Inferior parietal cortex (tissue), 1 donor: Measurements from ENCODE around the gene SPTSSA.
"Not testable (repeated sequence)": the region's sequence is repeated elsewhere in the genome, so short reads cannot be mapped to it uniquely, and the experiment has no call there.

Experiments
- DNase-seq: peaks from one replicate; pipeline ENCODE4 v3.0.0-alpha.2; 2016; ENCODE audit errors: extremely low spot score

The SPTSSA gene

DNA sequence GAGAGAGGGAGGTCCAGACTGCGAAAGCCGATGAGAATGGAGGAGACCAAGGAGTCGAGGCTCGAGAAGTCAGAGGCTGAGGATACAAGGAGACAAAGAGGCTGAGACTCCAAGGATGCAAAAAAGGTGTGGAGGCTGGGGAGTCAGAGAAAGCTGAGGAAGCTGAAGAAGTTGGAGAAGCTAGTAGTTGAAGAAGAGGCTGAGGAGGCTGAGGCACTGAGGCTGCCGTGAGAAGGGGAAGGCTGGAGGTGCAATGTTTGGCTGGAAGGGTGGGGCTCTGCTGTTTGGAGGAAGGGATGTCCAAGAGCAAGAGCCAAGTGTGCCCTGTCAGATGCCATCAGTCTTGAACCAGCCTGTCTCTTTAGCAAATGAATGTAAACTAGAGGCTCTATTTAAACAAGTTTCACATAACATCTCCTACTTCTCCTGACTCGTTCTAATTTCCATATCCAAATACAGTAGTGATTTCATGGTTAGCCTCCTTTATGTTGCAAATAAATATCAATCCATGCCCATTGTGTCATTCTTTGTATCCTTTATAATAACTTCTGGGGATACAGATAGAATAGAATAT, 10.8 kb upstream of the SPTSSA start:
- no peak for DNase-seq

DNA sequence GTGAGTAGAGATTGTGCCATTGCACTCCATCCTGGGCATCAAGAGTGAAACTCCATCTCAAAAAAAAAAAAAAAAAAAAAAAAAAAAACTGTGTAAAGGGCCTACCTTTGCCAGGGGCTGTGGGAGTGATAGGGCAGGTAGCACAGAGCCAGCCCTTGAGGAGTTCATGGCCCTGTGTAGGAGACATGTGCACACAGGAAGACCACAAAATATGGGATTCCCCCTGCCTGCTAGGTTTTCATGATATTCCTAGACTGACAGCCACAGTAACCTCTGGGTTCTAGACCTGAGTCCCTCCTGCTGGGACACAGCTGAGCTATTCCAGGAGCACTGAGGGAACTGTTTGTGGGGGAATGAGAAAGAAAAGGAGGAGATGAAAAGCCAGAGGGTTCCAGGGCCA, 8.3 kb upstream of the SPTSSA start:
- no peak for DNase-seq

DNA sequence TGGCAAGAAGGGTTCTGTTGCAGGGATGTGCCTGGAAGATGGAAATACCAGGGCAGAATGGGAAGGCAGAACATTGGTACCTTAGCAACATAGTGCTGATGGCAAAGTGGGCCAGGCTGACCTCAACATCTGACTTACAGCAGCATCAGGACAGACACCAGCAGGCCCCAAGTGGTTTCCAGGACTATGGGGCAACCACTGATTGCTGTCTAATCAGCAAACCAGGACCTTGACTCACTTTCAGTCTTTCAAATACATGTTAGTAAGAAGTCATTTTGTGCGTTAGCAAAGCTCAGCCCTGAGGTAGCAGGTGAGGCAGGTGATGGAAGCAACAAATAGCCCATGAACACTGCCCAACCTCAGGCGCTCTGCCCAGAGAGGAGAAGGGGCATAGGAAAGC, 4.7 kb upstream of the SPTSSA start:
- no peak for DNase-seq

DNA sequence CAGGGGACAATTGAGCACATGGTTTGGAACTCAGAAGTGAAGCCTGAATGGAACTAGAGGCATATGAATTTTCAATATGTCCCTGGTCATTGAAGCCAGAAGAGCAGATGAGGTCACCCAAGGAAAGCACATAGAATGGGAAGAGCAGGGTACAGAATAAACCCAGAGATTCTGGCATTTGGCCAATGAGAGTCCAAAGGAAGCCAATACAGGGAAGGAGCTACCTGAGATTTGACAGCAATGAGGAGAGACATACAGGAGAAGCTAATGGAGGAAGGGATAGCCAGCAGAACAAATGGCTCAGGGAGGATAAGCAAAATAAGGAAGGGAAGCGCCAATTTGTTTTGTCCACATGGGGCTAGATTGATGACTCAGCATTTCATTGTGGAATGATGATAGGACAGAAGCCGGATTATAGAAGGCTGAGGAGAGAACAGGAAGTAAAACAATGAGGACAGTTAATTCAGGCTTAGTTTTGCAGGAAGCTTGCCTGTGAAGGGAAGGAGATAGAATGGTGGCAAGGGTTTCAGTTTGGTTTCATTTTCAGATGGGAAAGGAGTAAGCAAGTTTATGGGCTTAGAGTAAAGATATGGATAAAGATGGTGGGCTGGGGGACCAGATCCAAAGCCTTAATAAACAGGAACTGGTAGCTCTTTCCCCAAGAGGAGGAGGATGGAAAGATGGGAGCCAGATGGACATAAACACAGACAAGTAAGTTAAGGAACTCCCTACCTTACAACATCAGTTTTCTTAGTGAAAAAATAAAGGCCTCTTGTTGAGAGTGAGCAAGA, 3.2 kb upstream of the SPTSSA start:
- no peak for DNase-seq

DNA sequence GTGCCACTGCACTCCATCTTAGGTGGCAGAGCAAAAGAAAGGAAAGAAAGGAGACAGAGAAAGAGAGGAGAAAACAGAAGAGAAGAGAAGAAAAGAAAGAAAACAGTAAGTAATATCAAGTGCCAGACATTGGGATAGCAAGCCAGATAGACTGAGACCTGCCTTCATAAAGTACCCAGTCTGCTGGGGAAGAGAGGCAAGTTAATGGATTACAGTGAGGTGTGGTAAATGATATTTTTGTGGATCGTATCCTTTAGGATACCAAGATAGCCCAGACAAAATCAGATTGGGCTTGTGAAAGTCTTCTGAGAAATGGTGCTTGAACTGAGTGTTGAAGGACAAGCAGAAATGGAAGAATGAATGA, 1.5 kb upstream of the SPTSSA start:
- DNase-seq = no peak

DNA sequence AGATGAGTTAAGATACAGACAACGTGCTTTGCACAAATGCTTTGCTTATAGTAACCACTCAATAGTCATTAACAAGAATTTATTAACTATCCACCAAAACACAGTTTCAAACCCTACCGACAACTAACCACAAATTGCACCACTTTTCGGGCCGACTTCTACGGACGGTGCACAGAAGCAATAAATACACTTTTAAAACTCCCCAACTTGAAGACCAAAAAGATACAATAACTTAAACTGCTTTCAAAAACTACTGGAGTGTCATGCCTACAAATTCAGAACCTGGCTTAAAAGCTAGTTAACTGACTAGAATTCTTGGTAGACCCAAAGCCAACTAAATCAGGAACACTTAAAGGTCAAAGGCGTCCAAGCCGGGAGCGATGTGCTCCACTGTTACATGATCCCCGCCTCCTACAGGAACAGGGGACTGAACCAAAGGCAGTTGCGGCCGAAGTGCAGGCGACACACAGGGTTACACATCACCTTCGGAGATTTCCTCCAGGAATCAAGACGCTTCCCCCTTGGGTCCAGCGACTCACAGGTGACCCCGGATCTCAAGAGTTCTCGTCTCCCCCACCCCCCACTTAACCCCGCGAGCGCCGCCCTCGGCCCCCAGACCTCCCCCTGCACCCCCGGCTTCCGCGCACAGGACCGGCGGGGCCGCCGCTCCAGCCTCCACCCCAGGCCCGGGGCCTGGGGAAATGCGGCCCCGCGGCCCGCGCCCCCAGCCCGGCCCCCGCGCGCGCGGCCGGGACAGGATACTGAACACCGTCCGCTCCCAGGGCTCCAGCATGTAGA, 507 bp downstream of the SPTSSA start:
- DNase-seq = peak; percentile 45

DNA sequence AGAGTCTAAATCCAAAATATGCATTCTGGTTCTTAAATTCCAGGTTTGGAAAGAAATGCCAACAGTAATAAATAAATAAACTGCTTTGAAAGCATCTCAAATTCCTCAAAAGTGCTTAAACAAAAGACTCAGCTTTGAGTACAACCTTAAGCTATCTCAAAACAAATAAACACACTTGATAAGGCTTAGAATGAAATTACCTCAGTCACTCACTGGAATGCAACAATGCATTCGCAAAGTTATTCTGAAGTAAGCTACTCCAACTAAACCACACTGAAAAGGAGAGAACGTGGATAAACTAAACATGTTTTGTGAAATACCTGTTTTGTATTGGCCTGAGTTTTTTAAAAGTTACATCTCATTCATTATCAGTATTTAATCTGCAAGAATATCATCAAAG, 1.2 kb downstream of the SPTSSA start:
- DNase-seq = no peak

DNA sequence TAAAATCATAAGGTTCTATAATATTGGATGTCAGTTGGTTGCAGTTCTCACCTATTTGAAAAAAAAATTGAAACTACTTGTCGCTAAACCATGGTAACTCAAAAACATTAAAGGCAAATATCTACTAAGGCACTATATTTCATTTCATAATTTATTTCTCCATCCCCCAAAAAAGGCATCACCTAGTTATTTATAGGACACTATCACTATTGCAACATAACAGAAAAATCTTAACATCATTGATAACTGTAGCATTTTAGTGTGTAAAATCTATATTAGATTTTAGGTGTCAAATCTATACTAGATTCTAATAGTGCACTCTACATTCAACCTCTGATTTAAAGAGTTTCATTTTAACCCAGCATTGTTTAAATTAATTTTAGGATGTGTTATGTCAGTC, 1.7 kb downstream of the SPTSSA start:
- DNase-seq = no peak

DNA sequence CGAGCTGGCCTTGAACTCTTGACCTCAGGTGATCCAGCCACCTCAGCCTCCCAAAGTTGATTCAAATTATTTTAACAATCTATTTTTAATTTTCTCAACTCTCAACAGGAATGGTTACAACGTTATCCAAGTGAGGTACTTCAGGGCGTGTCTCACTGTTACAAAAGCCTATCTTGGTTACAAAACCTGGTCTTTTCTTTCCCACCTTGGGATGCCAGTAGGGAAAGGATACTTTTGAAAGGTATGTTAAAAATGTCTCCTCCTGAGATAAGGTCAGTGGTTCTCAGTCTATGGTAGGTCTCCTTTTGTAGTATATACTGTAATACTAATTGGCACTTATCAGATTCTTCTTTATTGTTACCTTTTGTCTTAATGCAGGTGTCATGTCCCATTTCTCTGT, 4.9 kb downstream of the SPTSSA start:
- no peak for DNase-seq

DNA sequence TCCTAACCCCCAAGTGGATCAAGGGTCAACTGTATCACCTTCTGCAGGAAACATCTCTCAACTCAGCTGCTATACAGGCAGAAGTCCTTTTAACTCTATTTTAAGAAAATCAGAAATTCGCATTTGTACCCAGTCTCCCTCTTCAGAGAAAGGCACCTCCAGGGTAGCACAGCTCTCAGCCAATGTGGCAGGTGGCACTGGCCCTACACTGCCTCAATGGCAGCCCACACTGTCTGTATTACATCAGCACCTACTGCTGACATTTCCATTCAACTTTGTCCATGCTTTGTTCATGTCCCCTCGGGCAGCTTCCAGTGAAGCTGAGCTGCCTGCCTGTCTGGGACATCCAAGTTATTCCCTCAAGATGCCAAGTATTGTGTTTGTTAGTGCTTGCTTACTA, 8.8 kb downstream of the SPTSSA start:
- no peak for DNase-seq

DNA sequence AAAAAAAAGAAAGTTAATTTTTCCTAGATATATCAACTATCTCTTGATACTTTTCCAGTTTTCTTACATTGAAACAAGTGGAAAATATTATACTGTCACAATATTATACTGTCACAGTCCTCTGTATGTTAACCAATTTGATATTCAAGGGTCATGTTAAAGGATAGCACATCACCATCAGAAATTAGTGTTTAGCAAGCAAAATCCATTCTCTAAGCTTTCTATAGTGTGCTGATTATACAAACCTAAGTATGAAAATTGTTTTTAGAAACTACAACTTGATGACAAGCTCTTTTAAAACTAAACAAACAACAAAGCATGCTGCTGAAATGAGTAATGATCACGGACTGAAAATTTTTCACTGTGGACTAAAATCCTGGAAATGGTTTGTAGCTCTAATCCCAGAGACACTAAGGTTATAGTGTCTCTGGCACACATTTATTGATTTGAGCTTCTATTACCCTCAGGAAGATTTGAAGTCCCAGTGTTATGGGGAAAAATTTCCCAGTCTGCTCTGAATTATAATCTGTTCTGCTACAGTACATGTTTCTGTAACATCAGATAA, 9.7 kb downstream of the SPTSSA start:
- no peak for DNase-seq

DNA sequence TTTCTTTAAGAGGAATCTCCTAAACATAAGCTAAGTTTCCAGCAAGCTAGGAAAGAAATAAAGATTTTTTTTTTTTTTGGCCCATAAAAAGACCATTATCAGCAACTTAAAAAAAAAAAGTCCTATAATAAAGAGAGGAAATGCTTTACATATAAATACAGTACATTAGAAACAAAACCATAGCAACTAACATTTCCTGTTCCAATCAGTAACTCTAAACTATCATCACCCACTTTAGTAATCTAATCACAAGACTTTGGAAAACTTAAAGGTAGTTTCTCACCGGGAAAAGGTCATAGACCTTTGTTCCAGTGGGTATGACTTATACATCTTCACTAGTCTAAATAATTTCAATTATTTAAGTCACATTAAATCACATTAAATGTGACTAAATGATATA, 11.1 kb downstream of the SPTSSA start:
- DNase-seq = no peak

DNA sequence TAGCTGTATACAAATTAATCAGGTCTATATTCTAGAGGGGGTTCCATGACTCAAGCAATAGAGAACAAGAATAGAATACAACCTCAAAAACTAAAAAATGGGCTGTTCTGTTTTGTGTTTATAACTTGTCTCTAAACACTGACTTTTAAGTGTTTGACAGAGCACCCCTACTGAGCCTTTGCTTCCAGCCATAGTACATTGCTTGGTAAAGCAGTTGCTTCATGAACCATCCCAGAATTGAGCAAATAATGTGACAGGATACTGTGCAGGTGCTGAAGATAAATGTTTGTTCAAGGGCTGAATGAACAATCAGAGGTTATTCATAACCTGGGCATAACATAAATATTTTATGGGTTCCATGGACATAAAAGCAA, 11.5 kb downstream of the SPTSSA start:
- no peak for DNase-seq

DNA sequence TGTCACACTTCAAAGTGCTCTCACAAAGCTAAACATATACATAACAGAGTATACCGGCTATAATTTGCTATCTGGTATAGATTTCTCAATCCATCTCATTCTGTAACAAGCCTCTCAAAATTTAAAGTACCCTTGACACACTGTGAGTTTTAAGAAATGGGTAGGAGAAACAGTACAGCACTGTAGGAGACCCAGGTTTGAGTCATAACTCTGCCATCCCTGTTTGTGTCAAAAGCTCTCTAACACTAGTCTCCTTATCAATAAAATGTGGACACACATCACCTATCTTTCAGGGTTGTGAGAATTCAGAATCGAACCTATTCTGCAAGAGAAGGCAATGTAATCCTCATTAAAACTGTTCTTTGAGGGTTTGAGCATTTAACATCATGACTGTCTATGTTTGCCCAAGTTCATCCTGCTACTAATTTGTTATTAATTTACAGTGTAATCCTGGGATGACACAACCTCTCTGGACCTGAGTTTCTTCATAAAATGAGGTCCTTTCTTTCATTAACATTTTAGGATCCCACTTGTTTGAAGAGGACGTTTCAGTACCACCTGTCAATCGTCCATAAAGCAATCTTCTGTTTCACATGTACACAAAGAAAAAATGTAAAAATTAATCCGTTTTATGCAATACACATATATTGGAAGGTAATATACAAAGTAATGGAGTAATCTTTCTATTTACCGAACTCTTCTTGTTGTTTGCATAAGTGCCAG, 12.1 kb downstream of the SPTSSA start:
- no peak for DNase-seq

DNA sequence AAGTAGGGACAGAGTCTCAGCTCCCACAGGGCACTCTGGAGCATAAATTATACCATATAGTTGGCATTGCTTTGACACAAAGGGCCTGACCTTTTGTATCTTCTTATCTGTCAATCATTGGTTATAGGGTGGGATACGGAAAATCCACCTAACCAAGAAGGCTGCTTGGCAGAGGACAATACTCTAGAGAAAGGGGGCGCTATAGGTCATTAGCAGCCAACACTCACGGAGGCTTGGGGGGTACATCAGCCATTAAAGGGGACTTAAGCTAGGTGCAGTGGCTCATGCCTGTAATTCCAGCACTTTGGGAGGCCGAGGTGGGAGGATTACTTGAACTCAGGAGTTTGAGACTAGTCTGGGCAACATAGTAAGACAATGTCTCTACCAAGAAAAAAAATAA, 22.9 kb downstream of the SPTSSA start:
- no peak for DNase-seq

DNA sequence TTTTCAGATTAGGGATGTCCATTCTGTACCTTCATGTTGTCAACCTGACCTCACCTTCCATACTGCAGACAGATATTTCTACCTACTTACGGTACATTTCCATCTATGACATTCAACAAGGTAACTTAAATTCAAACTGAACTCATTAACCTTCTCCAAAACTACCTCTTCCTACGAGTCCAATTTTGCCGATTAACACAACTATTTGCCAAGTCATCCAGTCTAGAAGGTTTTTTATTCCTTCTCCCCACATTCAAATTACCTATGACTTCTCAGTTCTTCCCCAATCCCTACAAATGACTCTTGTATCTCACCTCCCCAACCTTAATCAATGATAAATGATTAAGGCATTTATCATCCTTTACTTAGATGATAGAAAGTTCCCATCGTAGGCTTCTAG, 23.6 kb downstream of the SPTSSA start:
- no peak for DNase-seq

DNA sequence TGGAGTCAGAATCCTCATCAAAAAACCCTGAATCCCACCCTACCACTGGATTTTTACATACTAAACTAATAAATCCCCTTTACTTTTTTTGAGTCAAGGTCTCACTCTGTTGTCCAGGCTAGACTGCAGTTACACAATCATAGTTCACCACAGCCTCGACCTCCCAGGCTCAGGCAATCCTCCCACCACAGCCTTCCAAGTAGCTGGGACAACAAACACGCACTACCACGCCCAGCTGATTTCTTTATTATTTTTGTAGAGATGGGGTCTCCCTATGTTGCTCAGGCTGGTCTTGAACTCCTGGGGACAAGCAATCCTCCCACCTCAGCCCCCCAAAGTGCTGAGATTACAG, 24.3 kb downstream of the SPTSSA start:
- DNase-seq = no peak

DNA sequence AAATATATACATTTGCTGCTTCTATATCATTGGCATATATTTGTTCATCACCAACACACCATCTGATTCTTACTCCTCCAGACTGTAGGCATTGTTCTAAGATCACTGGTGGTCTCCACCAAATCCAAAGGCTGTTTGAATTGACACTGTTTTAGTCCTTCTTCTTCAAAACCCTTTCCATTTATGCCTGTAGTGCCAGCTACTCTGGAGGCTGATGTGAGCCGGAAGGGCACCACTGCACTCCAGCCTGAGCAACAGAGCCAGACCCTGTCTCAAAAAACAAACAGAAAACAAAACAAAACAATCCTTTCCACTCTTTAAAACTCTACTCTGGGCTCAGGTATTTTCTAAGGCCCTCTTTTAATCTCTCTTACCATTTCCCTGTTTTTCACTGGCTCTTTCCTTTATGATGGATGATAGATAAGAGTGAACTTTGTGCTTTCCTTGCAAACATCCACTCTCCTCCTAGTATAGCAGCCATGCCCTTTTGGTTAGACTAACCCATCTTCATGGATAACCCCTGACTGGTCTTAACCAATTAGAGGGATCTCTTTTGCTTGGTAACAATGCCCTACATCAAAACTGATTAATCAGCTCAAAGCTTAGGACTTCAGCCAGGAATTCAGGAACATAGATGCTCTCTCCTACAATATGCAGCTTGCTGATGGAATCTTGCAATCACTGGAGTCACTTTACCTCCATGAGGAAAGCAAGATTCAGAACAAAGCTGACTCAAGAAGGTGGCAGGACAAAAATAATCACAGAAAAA, 24.9 kb downstream of the SPTSSA start:
- no peak for DNase-seq

DNA sequence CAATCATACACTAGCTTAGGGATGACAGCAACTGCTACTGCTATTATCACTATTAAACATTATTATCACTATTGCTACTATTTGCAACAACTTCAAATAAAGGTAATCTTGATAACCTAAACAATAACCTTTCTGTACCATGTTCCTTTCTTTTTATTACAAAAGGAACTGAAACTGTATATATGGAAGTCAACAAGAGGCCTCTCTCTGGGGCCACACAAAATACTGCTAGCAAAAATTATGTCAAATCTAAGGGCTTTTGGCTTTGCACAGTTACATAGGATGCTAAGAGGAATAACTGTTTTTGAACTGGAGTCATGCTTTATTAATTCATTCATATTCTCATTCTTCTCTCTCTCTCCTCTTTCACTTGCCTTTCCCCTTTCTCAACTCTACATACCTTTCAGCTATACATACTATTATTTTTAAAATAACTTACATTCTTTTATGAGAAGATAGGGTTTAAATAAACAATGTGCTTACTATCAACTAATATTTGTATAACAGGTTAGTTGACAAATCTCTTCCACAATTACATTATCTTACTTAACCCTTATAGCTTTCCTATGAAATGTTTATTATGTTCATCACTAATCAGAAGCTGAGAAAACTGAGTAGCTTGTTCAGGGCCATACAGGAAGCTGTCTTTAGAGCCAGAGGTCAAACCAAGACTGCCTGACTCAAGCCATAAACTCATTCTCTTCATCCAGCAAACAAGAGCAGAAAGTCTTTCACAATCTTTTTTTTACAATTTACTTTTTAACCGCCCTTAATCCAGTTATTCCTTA, 25.7 kb downstream of the SPTSSA start:
- no peak for DNase-seq

DNA sequence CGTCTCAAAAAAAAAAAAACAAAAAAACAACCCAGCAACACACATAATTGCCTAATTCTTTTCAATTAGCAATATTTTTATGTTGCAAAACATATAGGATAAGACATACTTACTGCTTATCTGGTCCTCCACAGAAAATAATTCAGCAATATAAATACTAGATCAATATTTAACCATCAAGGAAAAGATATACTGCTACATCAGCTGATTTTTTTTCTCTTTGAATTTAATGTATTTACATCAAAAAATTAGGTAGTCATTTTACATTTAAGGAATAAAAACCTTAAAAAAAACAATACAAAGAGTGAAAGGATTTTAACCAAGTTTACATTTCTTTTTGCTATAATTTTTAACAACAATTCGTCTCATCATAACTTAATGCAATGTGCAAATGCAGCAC, 28.1 kb downstream of the SPTSSA start:
- no peak for DNase-seq

DNA sequence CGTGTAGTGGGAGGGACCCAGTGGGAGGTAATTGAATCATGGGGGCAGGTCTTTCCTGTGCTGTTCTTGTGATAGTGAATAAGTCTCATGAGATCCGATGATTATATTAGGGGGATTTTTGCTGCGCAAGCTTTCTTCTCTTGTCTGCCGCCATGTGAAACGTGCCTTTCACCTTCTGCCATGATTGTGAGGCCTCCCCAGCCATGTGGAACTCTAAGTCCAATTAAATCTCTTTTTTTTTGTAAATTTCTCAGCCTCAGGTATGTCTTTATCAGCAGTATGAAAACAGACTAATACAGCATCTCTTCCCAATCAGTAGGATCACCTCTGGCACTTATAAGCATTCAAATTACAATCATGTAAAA, 34.0 kb downstream of the SPTSSA start:
- DNase-seq = not testable (repeated sequence)
